ENCODE data around the gene CORO2A. TPM values are rescaled to one million over a fixed set of nuclear protein-coding genes. Genes with fewer than 3 reads are reported as not detected.
A peak's percentile ranks its signal among the peaks of the same experiment; 100 is the strongest.

Gene CORO2A
- total and polyA plus RNA-seq, 2 of the 8 experiments (the other 6 are each of a cell fraction or from before 2014, with no cell fraction given) = 13.7 to 27.9 TPM

GRCh38 chr9:98219794-98220370 is 27.4 kb upstream of the CORO2A start:
- no peak for FAIRE-seq
- Histone ChIP-seq H3K4ac (replicated peaks; ENCODE audit: insufficient read length, low read depth, low read length) (peak overlapping the region; percentile 69), H3K79me1 (ENCODE audit: low read depth, low read length) (no peaks in the 10 kb centered on the region), H2BK120ac (replicated peaks; ENCODE audit: low read depth, low read length) (peak overlapping the region; percentile 47), H2BK12ac (ENCODE audit: low read depth, low read length) (peak overlapping the region; percentile 98; the same call in 1 of the 2 replicates), H3K9me3 (ENCODE audit: insufficient read depth in 2 of 2, low read depth in 1 of 2, low read length in 1 of 2) (no peaks in the 10 kb centered on the region), H3K4me1 (replicated peaks in 1 of 4; ENCODE audit: control insufficient read depth in 3 of 4, insufficient read depth in 4 of 4, low read length in 3 of 4) (peaks cover 8 to 28% (median 17%) of the 10 kb centered on the region in 4 experiments), H4K8ac (ENCODE audit: extremely low read depth, insufficient read depth, low read length) (peak overlapping the region; percentile 42; the same call in 1 of the 2 replicates), H3K36me3 (ENCODE audit: control insufficient read depth in 2 of 4, insufficient read depth in 4 of 4, low read length in 3 of 4) (peaks cover 0 to 3% (median 0%) of the 10 kb centered on the region in 4 experiments; a peak in 1 of 8 replicates), H3K14ac (ENCODE audit: insufficient read length) (no peak overlapping the region), H3K23me2 (ENCODE audit: low read depth, low read length) (no peaks in the 10 kb centered on the region), H3K4me3 (ENCODE audit: extremely low read depth in 1 of 4, insufficient read depth in 2 of 4, low read depth in 3 of 4, low read length in 4 of 4) (no peak overlapping the region), H4K5ac (ENCODE audit: insufficient read length, low read depth, low read length) (peak overlapping the region; percentile 26), H3K79me2 (ENCODE audit: control insufficient read depth in 1 of 2, insufficient read depth in 2 of 2, low read length in 2 of 2) (no peaks in the 10 kb centered on the region), H3K27ac (ENCODE audit: low read depth, low read length) (0 out of 2 replicates have a peak overlapping the region, but pooled peaks have one; percentile 38), H2BK5ac (ENCODE audit: low read depth, low read length) (peak overlapping the region; percentile 13; the same call in 1 of the 2 replicates), H2BK20ac (ENCODE audit: low read length) (peak overlapping the region; percentile 48), H3K18ac (ENCODE audit: extremely low read depth, low read length) (peak overlapping the region; percentile 44), H2BK15ac (ENCODE audit: low read length) (peak overlapping the region; percentile 46; the same call in 1 of the 2 replicates), H3K23ac (ENCODE audit: insufficient read length) (no peak overlapping the region), H4K91ac (replicated peaks; ENCODE audit: insufficient read length, low read length) (peak overlapping the region; percentile 83), H4K20me1 (replicated peaks in 1 of 2; ENCODE audit: control insufficient read depth in 1 of 2, insufficient read depth in 2 of 2, low read length in 2 of 2) (no peaks in the 10 kb centered on the region), H3K4me2 (ENCODE audit: insufficient read depth in 1 of 2, low read depth in 2 of 2, low read length in 2 of 2) (peak overlapping the region in 1 of 2 experiments; percentile 37; a peak in 1 of 4 replicates), H3K9ac (replicated peaks in 1 of 4; ENCODE audit: extremely low read depth in 1 of 4, low read depth in 3 of 4, low read length in 3 of 4) (peak overlapping the region in 1 of 4 experiments; percentile 22; a peak in 2 of 7 replicates), H2AK5ac (ENCODE audit: low read depth, low read length) (peak overlapping the region; percentile 18; the same call in 1 of the 2 replicates), H3K56ac (replicated peaks; ENCODE audit: insufficient read length, low read depth, low read length) (no peak overlapping the region), H2AFZ (ENCODE audit: low read length) (no peak overlapping the region), H3K27me3 (replicated peaks in 1 of 4; ENCODE audit: control insufficient read depth in 3 of 4, extremely low read depth in 1 of 4, insufficient read depth in 3 of 4, low read length in 3 of 4) (no peaks in the 10 kb centered on the region)
- WGBS, 2 experiments (ENCODE audit: extremely low coverage in 1 of 2, insufficient coverage in 1 of 2, insufficient read length in 1 of 2, insufficient replicate concordance in 2 of 2, low coverage in 1 of 2, low lambda C conversion rate in 2 of 2, missing lambda C conversion rate in 1 of 2) = 88% methylated on average over 11 of the region's 11 CpGs; no CpG with 5 or more reads in 1 of the 2 experiments
- ChIA-PET POLR2A (ENCODE audit: partially characterized antibody) (interaction anchor here (1.1 to 4.0 kb wide), 4 partner anchors 10 to 36 kb away, joined by 3 to 27 read pairs (median 7); partner anchors contain the start of gene TBC1D2), CTCF (ENCODE audit: partially characterized antibody) (interaction anchor here (0.9 to 7.6 kb wide), 6 partner anchors 9 to 40 kb away, joined by 3 to 62 read pairs (median 6); no protein-coding TSS in a partner anchor)
- no peak for DNase-seq (ENCODE audit: low read depth in 1 of 2, low spot score in 2 of 2)
- TF ChIP-seq BACH1 (IDR thresholded peaks at IDR 0.05; ENCODE audit: low read length) (no peak), TAF1 (IDR thresholded peaks at IDR 0.05; ENCODE audit: low read depth, low read length) (no peak), BCL11A (IDR thresholded peaks at IDR 0.05; ENCODE audit: low read depth in 2 of 2, low read length in 2 of 2) (no peak), CEBPB (IDR thresholded peaks at IDR 0.05; ENCODE audit: low read depth, low read length) (no peak), SAP30 (IDR thresholded peaks at IDR 0.05; ENCODE audit: insufficient read depth, insufficient replicate concordance, low read length) (no peak), KDM1A (IDR thresholded peaks at IDR 0.05; ENCODE audit: borderline replicate concordance, low read length) (no peak), TBP (IDR thresholded peaks at IDR 0.05; ENCODE audit: low read depth, low read length) (no peak), JUND (IDR thresholded peaks at IDR 0.05; ENCODE audit: low read length) (no peak), FOSL1 (IDR thresholded peaks at IDR 0.05; ENCODE audit: insufficient read depth, low read depth, low read length) (no peak), SRF (IDR thresholded peaks at IDR 0.05; ENCODE audit: low read depth, low read length) (no peak), SUZ12 (IDR thresholded peaks at IDR 0.05; ENCODE audit: low read length) (no peak), EZH2 (IDR thresholded peaks at IDR 0.05; ENCODE audit: low read depth, low read length, severe bottlenecking) (no peak), ASH2L (IDR thresholded peaks at IDR 0.05; ENCODE audit: low read length) (no peak)
